GM19455 (cell line): ENCODE results near the gene ATP10D.
"Not testable (repeated sequence)": the region's sequence is repeated elsewhere in the genome, so short reads cannot be mapped to it uniquely, and the experiment has no call there.

Experiments
- ATAC-seq: cut with Tn5 transposase; IDR thresholded peaks from one replicate; pipeline ENCODE4 v1.9.1; 2021; ENCODE audit not compliant: unreplicated experiment

The ATP10D gene

GRCh38 chr4:47534772-47535171 is 49.7 kb downstream of the ATP10D start:
- ATAC-seq = no peak

GRCh38 chr4:47535567-47536147 is 50.6 kb downstream of the ATP10D start:
- ATAC-seq = no peak

GRCh38 chr4:47536966-47537365 is 51.9 kb downstream of the ATP10D start:
- no peak for ATAC-seq

GRCh38 chr4:47538111-47538824 is 53.2 kb downstream of the ATP10D start:
- no peak for ATAC-seq

GRCh38 chr4:47538825-47539154 is 53.7 kb downstream of the ATP10D start:
- ATAC-seq = no peak

- ATAC-seq = not testable (repeated sequence)
These were observed 57.6 kb downstream of the ATP10D start for GRCh38 chr4:47542640-47543039.

GRCh38 chr4:47543331-47543730 is 58.3 kb downstream of the ATP10D start:
- ATAC-seq = no peak

- not testable (repeated sequence) for ATAC-seq
These were observed 65.3 kb downstream of the ATP10D start for GRCh38 chr4:47550357-47550756.

GRCh38 chr4:47550899-47551548 is 65.9 kb downstream of the ATP10D start:
- no peak for ATAC-seq

GRCh38 chr4:47551682-47552081 is 66.6 kb downstream of the ATP10D start:
- ATAC-seq = no peak

- ATAC-seq = no peak
These were observed 68.5 kb downstream of the ATP10D start for GRCh38 chr4:47553329-47554125.

- not testable (repeated sequence) for ATAC-seq
These were observed 70.8 kb downstream of the ATP10D start for GRCh38 chr4:47555920-47556319.

- ATAC-seq = no peak
These were observed 72.2 kb downstream of the ATP10D start for GRCh38 chr4:47557255-47557654.

GRCh38 chr4:47560682-47561081 is 75.6 kb downstream of the ATP10D start:
- no peak for ATAC-seq

- ATAC-seq = no peak
These were observed 76.3 kb downstream of the ATP10D start for GRCh38 chr4:47561331-47561730.

GRCh38 chr4:47562297-47562696 is 77.2 kb downstream of the ATP10D start:
- no peak for ATAC-seq

GRCh38 chr4:47566566-47566965 is 81.5 kb downstream of the ATP10D start:
- ATAC-seq = no peak

GRCh38 chr4:47566969-47567368 is 81.9 kb downstream of the ATP10D start:
- no peak for ATAC-seq

GRCh38 chr4:47567511-47567910 is 82.4 kb downstream of the ATP10D start:
- no peak for ATAC-seq

GRCh38 chr4:47570816-47571215 is 85.7 kb downstream of the ATP10D start:
- ATAC-seq = no peak

GRCh38 chr4:47572981-47573380 is 87.9 kb downstream of the ATP10D start:
- ATAC-seq = no peak
